ENCODE data around the gene TDRD7. TPM values are rescaled to one million over a fixed set of nuclear protein-coding genes. Genes with fewer than 3 reads are reported as not detected.

Gene TDRD7
- total RNA-seq, 1 experiment from 2014 or later = 2.8 TPM

DNA sequence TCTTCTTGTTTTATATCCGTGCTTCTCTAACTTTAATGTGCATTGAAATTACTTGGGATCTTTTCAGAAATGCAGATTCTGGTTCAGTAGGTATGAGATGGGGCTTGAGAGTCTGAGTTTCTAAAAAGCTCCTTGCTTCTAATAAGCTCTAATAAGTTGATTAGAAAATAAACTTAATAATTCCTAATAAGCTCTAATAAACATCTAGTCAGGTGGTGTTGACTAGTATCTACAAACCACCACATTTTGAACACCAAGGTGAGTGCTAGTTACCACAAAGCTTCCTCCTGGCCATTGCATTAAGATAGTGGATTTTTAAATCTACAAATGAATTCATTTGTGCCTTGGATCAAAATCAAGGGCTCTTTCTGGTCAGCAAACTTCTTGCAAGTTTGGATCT is 94.9 kb downstream of the TDRD7 start:
- no peak overlapping the region for H3K4me3 Mint-ChIP-seq
- ChIA-PET POLR2A (no interaction called here), CTCF (interaction anchor here (2.0 kb wide), 1 partner anchor 92 kb away, joined by 9 read pairs; no protein-coding TSS in a partner anchor)
- no peak overlapping the region for H3K27ac Mint-ChIP-seq
- TF ChIP-seq, protein P1, sequence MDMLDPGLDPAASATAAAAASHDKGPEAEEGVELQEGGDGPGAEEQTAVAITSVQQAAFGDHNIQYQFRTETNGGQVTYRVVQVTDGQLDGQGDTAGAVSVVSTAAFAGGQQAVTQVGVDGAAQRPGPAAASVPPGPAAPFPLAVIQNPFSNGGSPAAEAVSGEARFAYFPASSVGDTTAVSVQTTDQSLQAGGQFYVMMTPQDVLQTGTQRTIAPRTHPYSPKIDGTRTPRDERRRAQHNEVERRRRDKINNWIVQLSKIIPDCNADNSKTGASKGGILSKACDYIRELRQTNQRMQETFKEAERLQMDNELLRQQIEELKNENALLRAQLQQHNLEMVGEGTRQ (CRISPR knock-in tag; IDR thresholded peaks at IDR 0.05) = no peak
- TF ChIP-seq RELA (CRISPR knock-in tag; IDR thresholded peaks at IDR 0.05; ENCODE audit: borderline replicate concordance) (no peak), HMGXB4 (CRISPR knock-in tag; IDR thresholded peaks at IDR 0.05) (no peak), IRF2 (CRISPR knock-in tag; IDR thresholded peaks at IDR 0.05; ENCODE audit: borderline replicate concordance, low read depth) (no peak), GRHL2 (CRISPR knock-in tag; IDR thresholded peaks at IDR 0.05; ENCODE audit: insufficient replicate concordance, severe bottlenecking) (no peak), NR2C2 (CRISPR knock-in tag; IDR thresholded peaks at IDR 0.05) (no peak), NFATC4 (CRISPR knock-in tag; IDR thresholded peaks at IDR 0.05) (no peak), GTF2I (CRISPR knock-in tag; conservative IDR thresholded peaks at IDR 0.05) (no peak), E2F5 (CRISPR knock-in tag; IDR thresholded peaks at IDR 0.05) (no peak), FOXP1 (CRISPR knock-in tag; IDR thresholded peaks at IDR 0.05; ENCODE audit: borderline replicate concordance) (no peak), MAX (CRISPR knock-in tag; IDR thresholded peaks at IDR 0.05) (no peak), SMAD3 (CRISPR knock-in tag; IDR thresholded peaks at IDR 0.05; ENCODE audit: borderline replicate concordance) (no peak), SP1 (CRISPR knock-in tag; conservative IDR thresholded peaks at IDR 0.05) (no peak), NFYB (CRISPR knock-in tag; conservative IDR thresholded peaks at IDR 0.05; ENCODE audit: low read depth) (no peak), HMGA2 (CRISPR knock-in tag; IDR thresholded peaks at IDR 0.05) (no peak)
- TF ChIP-seq, protein P2, sequence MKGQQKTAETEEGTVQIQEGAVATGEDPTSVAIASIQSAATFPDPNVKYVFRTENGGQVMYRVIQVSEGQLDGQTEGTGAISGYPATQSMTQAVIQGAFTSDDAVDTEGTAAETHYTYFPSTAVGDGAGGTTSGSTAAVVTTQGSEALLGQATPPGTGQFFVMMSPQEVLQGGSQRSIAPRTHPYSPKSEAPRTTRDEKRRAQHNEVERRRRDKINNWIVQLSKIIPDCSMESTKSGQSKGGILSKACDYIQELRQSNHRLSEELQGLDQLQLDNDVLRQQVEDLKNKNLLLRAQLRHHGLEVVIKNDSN (CRISPR knock-in tag; IDR thresholded peaks at IDR 0.05) = no peak
- TF ChIP-seq, protein P3, sequence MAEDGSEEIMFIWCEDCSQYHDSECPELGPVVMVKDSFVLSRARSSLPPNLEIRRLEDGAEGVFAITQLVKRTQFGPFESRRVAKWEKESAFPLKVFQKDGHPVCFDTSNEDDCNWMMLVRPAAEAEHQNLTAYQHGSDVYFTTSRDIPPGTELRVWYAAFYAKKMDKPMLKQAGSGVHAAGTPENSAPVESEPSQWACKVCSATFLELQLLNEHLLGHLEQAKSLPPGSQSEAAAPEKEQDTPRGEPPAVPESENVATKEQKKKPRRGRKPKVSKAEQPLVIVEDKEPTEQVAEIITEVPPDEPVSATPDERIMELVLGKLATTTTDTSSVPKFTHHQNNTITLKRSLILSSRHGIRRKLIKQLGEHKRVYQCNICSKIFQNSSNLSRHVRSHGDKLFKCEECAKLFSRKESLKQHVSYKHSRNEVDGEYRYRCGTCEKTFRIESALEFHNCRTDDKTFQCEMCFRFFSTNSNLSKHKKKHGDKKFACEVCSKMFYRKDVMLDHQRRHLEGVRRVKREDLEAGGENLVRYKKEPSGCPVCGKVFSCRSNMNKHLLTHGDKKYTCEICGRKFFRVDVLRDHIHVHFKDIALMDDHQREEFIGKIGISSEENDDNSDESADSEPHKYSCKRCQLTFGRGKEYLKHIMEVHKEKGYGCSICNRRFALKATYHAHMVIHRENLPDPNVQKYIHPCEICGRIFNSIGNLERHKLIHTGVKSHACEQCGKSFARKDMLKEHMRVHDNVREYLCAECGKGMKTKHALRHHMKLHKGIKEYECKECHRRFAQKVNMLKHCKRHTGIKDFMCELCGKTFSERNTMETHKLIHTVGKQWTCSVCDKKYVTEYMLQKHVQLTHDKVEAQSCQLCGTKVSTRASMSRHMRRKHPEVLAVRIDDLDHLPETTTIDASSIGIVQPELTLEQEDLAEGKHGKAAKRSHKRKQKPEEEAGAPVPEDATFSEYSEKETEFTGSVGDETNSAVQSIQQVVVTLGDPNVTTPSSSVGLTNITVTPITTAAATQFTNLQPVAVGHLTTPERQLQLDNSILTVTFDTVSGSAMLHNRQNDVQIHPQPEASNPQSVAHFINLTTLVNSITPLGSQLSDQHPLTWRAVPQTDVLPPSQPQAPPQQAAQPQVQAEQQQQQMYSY (CRISPR knock-in tag; IDR thresholded peaks at IDR 0.05) = no peak
- TF ChIP-seq, protein P4, sequence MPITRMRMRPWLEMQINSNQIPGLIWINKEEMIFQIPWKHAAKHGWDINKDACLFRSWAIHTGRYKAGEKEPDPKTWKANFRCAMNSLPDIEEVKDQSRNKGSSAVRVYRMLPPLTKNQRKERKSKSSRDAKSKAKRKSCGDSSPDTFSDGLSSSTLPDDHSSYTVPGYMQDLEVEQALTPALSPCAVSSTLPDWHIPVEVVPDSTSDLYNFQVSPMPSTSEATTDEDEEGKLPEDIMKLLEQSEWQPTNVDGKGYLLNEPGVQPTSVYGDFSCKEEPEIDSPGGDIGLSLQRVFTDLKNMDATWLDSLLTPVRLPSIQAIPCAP (CRISPR knock-in tag; IDR thresholded peaks at IDR 0.05) = no peak
- no peaks in the 10 kb centered on the region for H3K27me3 Mint-ChIP-seq (ENCODE audit: low read depth)
- no peaks in the 10 kb centered on the region for H3K36me3 Mint-ChIP-seq
- peaks cover 16% of the 10 kb centered on the region for H3K4me1 Mint-ChIP-seq
- DNase-seq (ENCODE audit: low spot score) (no peak), ATAC-seq (no peak)
- H3K9me3 Mint-ChIP-seq = no peaks in the 10 kb centered on the region

Measured in WTC11 (cell line).